GM21381 (cell line): ENCODE data around the gene OR52D1.

Experiments
- ATAC-seq: cut with Tn5 transposase; IDR thresholded peaks from one replicate; pipeline ENCODE4 v1.9.1; 2021; ENCODE audit warnings: mild to moderate bottlenecking, moderate library complexity; ENCODE audit not compliant: unreplicated experiment

The OR52D1 gene

GRCh38 chr11:5488385-5488784, at the start of gene OR52D1:
TSS of gene OR52D1 (plus strand) at chr11:5488685. CDS start at chr11:5488707, 22 bp downstream.
- ATAC-seq, result no peak

- no peak for ATAC-seq
Observed at GRCh38 chr11:5441414-5441813, 47.1 kb upstream of the OR52D1 start, which contains the start of gene OR51I1. TSS of gene OR51I1 (minus strand) at chr11:5441514. CDS start at chr11:5441514, 0 bp downstream.

- ATAC-seq, result no peak
Observed at GRCh38 chr11:5443835-5444393, 44.6 kb upstream of the OR52D1 start.

DNA sequence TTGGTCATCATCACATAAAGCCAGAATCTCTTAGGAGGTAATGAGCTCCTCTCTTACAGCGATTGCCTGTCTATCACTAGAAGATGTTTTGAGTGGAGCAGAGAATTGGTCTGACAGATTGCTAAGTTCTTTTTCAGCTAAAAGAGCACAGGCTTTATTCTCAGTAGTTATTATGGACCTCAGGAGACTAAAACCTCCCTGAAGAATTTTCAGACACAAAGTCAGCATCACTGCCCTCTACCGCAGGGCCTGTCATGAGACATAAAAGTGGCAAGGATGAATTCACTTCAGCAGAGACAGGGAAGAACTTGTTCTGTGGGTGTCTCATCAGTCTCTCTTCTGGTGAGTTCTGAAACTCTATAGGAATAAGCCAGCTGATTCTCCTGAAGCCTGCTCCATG, 39.5 kb upstream of the OR52D1 start, which contains the start of gene OR51I2:
Gene OR51I2 (plus strand): TSS at position 301 of the 400 bp plus-strand sequence. CDS start 4,166 bp downstream, outside the sequence.
- no peak for ATAC-seq

DNA sequence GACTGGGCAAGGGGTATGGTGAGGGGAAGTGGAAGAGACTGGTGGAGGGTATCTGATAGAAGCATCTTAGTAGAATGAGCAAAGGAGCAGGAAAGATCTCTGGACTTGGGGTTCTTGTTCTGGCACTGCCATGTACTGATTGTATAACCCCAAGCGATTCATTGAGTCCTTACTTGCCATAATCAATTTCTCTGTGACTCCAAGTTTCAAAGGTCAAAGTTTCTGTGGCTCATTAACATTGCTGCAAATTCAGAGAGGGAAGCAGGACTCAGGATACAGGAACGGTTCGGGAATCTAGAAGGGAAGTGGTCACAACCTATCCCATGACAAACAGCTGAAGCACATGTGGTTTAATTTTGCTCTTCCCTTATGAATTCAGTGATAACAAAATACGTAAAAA, 39.1 kb upstream of the OR52D1 start:
- no peak for ATAC-seq

GRCh38 chr11:5460983-5461621, 27.4 kb upstream of the OR52D1 start:
- ATAC-seq, result no peak

DNA sequence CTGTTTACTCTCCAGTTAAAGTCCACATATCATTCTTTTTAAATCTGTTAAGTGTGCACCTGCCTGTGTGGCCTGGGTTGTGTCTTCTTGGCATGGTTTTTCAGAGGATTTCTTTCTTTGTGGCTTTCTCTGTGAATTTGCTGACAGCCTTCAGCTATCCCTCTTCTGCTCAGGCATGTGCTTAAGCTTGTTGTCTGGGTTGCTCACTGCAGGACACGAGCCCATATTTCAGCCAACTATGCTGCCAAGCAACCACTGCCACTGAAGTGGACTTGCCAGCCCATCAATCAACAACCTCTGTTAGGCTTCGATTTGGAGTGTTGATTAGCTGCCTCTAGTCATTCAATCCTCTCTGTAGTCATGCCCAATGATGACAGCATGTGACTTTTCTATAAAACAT, 21.0 kb upstream of the OR52D1 start:
- ATAC-seq, result no peak

GRCh38 chr11:5473921-5474320, 14.6 kb upstream of the OR52D1 start:
- ATAC-seq, result no peak

DNA sequence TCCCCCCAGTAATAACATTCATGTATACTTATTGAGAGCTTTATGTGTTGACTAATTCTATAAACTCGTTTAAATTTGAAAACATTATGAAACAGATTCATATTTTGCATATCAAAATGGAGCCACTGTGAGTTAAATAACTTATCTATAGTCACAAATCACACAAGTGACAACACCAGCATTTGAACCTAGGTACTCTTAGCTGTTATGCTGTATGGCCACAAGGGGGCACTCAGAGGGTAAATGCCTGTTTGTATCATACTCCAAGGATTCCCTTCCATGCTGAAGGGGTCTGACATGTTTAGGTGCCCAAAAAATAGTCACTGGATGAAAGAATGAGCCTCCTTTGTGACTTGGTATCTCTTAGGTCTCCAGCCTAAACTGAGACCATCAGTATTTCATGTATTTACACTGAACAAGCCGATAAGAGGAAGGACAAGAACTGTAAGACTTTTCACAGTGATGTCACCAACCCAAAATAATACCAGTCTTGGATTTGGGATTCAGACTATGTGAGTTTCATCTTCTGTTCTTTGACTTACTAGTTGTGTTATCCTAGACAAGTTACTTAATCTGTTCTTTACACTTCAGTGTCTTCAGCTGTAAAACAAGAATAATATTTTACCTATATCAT, 12.2 kb upstream of the OR52D1 start:
- ATAC-seq, result peak; percentile 90

DNA sequence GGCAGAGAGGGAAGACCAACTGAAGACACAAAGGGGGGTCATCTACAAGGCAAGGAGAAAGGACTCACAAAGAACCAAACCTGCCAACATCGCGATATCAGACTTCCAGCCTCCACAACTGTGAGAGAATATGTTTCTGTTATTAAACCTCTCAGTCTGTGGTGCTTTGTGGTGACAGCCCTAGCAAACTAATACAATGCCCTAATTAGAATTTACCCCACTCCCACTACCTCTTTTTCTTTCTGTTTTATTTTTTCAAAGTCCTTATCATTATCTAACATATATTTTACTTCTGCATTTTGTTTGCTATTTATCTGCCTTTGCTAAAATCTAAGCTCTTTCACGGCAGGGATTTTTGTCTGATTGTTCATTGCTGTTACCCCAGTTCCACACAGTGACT, 2.5 kb upstream of the OR52D1 start:
- no peak for ATAC-seq

DNA sequence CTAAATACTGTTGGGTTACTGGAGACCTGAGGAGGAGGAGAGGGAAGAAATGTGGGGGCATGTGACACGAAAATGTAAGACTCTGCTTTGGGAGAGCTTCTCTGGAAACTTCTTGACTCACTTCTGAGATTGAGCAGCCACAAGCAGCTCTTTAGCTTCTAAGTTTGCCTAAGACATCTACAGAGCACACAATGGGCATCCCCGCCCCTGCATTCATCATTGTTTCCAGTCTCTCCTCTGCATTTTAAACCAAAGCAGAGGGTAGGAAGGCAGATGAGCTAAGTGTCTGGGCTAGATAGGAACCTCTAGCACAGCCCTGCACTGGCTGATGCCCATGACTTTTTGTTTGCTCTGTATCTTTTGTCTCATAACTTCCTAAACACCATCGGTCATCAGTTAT, 2.1 kb upstream of the OR52D1 start:
- ATAC-seq, result no peak

DNA sequence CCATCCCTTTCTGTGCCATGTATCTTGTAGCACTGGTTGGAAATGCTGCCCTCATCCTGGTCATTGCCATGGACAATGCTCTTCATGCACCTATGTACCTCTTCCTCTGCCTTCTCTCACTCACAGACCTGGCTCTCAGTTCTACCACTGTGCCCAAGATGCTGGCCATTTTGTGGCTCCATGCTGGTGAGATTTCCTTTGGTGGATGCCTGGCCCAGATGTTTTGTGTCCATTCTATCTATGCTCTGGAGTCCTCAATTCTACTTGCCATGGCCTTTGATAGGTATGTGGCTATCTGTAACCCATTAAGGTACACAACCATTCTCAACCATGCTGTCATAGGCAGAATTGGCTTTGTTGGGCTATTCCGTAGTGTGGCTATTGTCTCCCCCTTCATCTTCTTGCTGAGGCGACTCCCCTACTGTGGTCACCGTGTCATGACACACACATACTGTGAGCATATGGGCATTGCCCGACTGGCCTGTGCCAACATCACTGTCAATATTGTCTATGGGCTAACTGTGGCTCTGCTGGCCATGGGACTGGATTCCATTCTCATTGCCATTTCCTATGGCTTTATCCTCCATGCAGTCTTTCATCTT, 414 bp downstream of the OR52D1 start:
- no peak for ATAC-seq

- ATAC-seq, result no peak
Observed at GRCh38 chr11:5489576-5490357, 1.3 kb downstream of the OR52D1 start.

GRCh38 chr11:5499671-5500070, 11.2 kb downstream of the OR52D1 start:
- no peak for ATAC-seq

DNA sequence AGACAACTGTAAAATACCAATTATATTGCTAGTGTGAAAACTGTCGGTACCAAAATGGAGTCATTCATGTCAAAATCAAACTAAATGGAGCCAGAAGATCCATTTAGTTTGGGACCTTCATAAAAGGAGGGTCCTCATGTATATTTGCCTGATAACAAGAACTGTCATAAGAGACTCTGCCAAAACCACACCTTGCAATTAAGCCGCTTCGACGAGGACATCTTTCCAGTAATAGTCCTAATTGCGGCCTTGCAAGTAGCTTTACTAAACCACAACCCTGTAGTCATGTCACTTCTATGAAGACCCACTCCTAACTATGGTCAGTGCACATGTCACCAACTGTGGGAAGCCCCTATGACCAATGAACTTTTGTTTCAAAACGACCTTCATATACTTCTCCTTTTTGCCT, 11.9 kb downstream of the OR52D1 start:
- ATAC-seq, result no peak

- no peak for ATAC-seq
Observed at GRCh38 chr11:5504403-5504921, 16.0 kb downstream of the OR52D1 start.

DNA sequence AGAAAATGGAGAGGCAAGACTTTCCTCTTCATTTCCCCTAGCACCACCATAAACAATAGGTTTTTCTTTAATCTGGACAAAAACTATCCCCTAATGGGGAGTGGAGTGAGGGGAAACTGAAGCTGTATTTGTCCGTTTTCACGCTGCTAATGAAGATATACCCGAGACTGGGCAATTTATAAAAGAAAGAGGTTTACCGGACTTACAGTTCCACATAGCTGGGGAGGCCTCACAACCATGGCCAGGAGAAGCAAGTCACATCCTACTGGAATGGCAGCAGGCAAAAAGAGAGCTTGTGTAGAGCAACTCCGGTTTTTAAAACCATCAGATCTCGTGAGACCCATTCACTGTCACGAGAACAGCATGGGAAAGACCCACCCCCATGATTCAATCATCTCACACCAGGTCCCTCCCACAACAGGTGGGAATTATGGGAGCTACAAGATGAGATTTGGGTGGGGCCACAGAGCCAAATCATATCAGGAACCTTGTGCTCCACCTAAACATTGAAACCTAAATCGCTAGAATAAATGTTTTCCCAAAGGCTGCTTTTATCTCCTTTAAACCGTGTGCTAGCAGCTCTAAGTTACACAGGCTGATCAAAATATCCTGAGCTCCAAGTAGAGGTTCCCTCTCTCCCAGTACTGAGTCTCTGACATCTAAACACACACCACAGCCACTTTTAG, 17.0 kb downstream of the OR52D1 start:
- ATAC-seq, result no peak

DNA sequence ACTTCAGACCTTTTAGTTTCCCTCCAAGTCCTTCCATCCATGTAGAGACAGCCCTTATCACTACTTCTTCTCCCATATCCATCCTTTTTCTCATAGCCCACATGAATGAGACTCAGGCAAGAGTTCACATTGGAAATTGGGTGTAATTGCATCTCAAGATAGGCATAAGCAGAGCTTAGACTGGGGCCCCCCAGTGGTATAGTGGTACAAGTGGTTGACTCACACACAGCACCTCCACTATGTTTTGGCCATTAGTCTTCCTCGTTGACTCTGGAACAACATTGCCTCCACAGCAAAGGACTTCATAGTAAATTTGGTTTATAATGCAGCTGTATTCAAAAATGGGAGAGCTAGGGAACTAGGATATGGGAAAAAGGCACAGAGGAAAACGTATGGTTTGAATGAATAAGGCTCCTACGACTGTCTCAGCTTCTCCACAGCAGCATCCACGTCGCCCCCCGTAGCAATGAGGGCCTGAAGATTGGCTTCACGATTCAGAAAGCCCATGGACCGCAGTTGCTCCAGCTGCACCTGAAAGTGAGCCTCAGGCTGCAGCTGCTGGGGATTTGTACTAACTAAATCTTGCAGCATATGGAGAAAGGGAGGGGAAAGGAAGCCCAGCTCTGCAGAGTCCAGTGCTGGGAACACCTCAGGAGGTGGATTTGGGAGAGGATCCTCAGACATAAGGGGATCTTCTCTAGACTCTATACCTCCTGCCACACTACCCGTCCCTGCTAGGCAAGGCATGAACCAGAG, 18.9 kb downstream of the OR52D1 start:
- ATAC-seq, result no peak

- no peak for ATAC-seq
Observed at GRCh38 chr11:5507933-5508305, 19.4 kb downstream of the OR52D1 start.

DNA sequence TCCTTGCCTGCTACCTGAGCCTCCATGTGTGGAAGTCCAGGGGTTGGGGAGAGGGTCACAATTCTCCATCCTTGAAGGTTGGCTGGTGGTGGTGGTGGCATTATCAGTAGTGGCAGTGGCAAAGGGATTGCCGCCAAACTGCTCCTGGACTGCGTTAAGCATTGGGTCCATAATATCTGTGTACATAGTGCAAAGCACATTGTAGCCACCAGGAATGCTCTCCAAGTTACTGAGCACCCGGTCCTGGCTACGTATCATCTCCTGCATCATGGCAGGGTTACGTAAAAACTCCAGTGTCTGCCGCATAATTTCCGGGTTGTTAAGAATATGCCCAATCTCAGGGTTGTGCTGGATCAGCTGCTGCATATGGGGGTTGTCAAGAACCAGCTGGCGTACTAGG, 20.1 kb downstream of the OR52D1 start:
- ATAC-seq, result no peak
